ENCODE measurements around the gene ADAD2.

The ADAD2 gene

DNA sequence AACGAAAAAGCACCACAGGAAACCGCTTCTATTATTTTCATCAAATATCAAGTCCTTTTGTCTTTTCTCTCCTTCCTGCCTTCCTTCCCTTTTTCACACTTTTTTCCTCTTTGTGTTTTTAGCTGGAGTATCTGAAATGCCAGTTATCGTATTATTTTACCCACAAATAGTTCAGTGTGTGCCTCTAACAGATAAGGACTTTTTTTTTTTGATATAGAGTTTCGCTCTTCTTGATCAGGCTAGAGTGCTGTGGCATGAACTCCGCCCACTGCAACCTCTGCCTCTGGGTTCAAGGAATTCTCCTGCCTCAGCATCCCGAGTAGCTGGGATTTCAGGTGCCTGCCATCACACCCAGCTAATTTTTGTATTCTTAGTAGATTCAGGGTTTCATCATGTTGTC lies 35.2 kb upstream of the ADAD2 start:
- H3K27ac ChIP-seq = no peak overlapping the region
- no peaks in the 10 kb centered on the region for H3K36me3 ChIP-seq
- peaks cover 0 to 5% (median 0%) of the 10 kb centered on the region in 10 experiments; a peak in 1 of 20 replicates for H3K4me1 ChIP-seq
- no peak overlapping the region for H3K4me2 ChIP-seq
- no peak for TF ChIP-seq Cebpa-rat (IDR thresholded peaks at IDR 0.05)
- H4K20me1 ChIP-seq = no peaks in the 10 kb centered on the region
- no peaks in the 10 kb centered on the region for H3K27me3 ChIP-seq
- H3K9ac ChIP-seq = no peak overlapping the region
- H3K4me3 ChIP-seq = no peak overlapping the region
- H3K9me3 ChIP-seq (replicated peaks in 1 of 11) = no peaks in the 10 kb centered on the region

- Histone ChIP-seq H3K4me2 (no peak overlapping the region), H3K4me3 (no peak overlapping the region), H3K36me3 (no peaks in the 10 kb centered on the region), H3K9ac (no peak overlapping the region), H3K4me1 (peaks cover 0 to 5% (median 0%) of the 10 kb centered on the region in 10 experiments; a peak in 3 of 20 replicates), H3K9me3 (replicated peaks in 1 of 11) (no peaks in the 10 kb centered on the region), H4K20me1 (no peaks in the 10 kb centered on the region), H3K27me3 (no peaks in the 10 kb centered on the region), H3K27ac (no peak overlapping the region)
- no peak for TF ChIP-seq Cebpa-rat (IDR thresholded peaks at IDR 0.05)
Measured at GRCh38 chr16:84156342-84156784, 34.6 kb upstream of the ADAD2 start.

GRCh38 chr16:84159007-84159406 lies 31.9 kb upstream of the ADAD2 start:
- no peaks in the 10 kb centered on the region for H4K20me1 ChIP-seq
- H3K4me1 ChIP-seq = peaks cover 0 to 12% (median 4%) of the 10 kb centered on the region in 10 experiments; a peak in 6 of 20 replicates
- no peak overlapping the region for H3K9ac ChIP-seq
- no peaks in the 10 kb centered on the region for H3K36me3 ChIP-seq
- no peak overlapping the region for H3K27ac ChIP-seq
- no peak overlapping the region for H3K4me3 ChIP-seq
- no peak overlapping the region for H3K4me2 ChIP-seq
- no peak for TF ChIP-seq Cebpa-rat (IDR thresholded peaks at IDR 0.05)
- H3K27me3 ChIP-seq = no peaks in the 10 kb centered on the region
- H3K9me3 ChIP-seq (replicated peaks in 1 of 11) = no peaks in the 10 kb centered on the region

- no peak overlapping the region for H3K9ac ChIP-seq
- H4K20me1 ChIP-seq = no peaks in the 10 kb centered on the region
- no peak overlapping the region for H3K27ac ChIP-seq
- no peaks in the 10 kb centered on the region for H3K27me3 ChIP-seq
- H3K36me3 ChIP-seq = no peaks in the 10 kb centered on the region
- no peaks in the 10 kb centered on the region for H3K9me3 ChIP-seq (replicated peaks in 1 of 11)
- no peak for TF ChIP-seq Cebpa-rat (IDR thresholded peaks at IDR 0.05)
- peaks cover 0 to 12% (median 4%) of the 10 kb centered on the region in 10 experiments; a peak in 6 of 20 replicates for H3K4me1 ChIP-seq
- no peak overlapping the region for H3K4me3 ChIP-seq
- no peak overlapping the region for H3K4me2 ChIP-seq
Measured at GRCh38 chr16:84159800-84160199, 31.2 kb upstream of the ADAD2 start.

- no peaks in the 10 kb centered on the region for H3K9me3 ChIP-seq (replicated peaks in 1 of 11)
- peaks cover 0 to 8% (median 0%) of the 10 kb centered on the region in 10 experiments; a peak in 5 of 20 replicates for H3K4me1 ChIP-seq
- no peak for TF ChIP-seq Cebpa-rat (IDR thresholded peaks at IDR 0.05)
- H4K20me1 ChIP-seq = no peaks in the 10 kb centered on the region
- no peak overlapping the region for H3K4me2 ChIP-seq
- no peak overlapping the region for H3K4me3 ChIP-seq
- H3K9ac ChIP-seq = no peak overlapping the region
- no peak overlapping the region for H3K27ac ChIP-seq
- H3K36me3 ChIP-seq = no peaks in the 10 kb centered on the region
- no peaks in the 10 kb centered on the region for H3K27me3 ChIP-seq
Measured at GRCh38 chr16:84161037-84161436, 29.9 kb upstream of the ADAD2 start.

DNA sequence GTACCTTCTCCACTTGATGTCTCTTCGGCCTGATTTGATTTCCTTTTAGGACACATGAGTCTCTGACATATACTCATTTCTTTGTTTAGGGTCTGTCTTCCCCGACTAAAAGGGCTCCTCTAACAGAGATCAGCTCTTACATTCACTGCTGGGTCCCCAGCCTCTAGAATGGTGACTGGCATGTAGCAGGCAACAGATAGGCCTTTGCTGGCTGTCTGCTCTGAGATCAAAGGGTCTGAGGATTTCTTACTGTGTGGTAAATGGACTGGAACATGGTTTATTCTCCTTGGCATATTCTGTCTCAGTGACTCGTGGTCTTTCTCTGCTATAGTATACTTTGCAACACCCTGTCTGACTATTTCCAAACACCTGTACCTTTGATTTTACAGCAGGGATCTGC lies 29.2 kb upstream of the ADAD2 start:
- H3K9me3 ChIP-seq (replicated peaks in 1 of 11) = no peaks in the 10 kb centered on the region
- no peaks in the 10 kb centered on the region for H3K27me3 ChIP-seq
- TF ChIP-seq Cebpa-rat (IDR thresholded peaks at IDR 0.05) = no peak

DNA sequence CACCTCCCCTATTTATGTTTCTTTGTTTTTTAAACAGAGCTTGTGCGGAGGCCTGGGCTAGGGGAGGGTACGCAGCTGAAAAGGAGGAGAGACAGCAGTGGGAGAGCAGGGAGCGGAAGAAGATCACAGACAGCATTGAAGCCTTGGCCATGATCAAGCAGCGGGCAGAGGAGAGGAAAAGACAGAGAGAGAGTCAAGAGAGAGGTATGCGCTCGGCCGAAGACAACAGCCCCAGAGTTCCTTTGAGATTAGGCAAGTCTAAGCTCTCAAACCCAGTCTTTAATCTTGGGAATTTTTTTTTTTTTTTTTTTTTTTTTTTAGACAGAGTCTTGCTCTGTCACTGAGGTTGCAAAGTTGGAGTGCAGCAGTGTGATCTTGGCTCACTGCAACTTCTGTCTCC lies 25.2 kb upstream of the ADAD2 start:
- H3K4me2 ChIP-seq = no peak overlapping the region
- H3K36me3 ChIP-seq = no peaks in the 10 kb centered on the region
- H3K27ac ChIP-seq = no peak overlapping the region
- no peak overlapping the region for H3K9ac ChIP-seq
- H3K4me3 ChIP-seq = no peak overlapping the region
- H3K4me1 ChIP-seq = peaks cover 0 to 22% (median 0%) of the 10 kb centered on the region in 10 experiments; a peak in 8 of 20 replicates
- no peak for TF ChIP-seq Cebpa-rat (IDR thresholded peaks at IDR 0.05)
- H3K9me3 ChIP-seq (replicated peaks in 1 of 11) = no peaks in the 10 kb centered on the region
- H4K20me1 ChIP-seq = no peaks in the 10 kb centered on the region
- H3K27me3 ChIP-seq = no peaks in the 10 kb centered on the region

More for the DNA sequence above, 29.2 kb upstream of the ADAD2 start:
- Histone ChIP-seq H3K36me3 (no peaks in the 10 kb centered on the region), H3K4me2 (peak overlapping the region in 2 of 11 experiments; percentile 2 to 5; a peak in 2 of 22 replicates), H4K20me1 (no peaks in the 10 kb centered on the region), H3K4me3 (no peak overlapping the region), H3K9ac (0 out of 22 replicates have a peak overlapping the region, but pooled peaks of 1 of the 11 experiments have one; percentile 1), H3K4me1 (peaks cover 0 to 8% (median 0%) of the 10 kb centered on the region in 10 experiments; a peak in 5 of 20 replicates), H3K27ac (no peak overlapping the region)

DNA sequence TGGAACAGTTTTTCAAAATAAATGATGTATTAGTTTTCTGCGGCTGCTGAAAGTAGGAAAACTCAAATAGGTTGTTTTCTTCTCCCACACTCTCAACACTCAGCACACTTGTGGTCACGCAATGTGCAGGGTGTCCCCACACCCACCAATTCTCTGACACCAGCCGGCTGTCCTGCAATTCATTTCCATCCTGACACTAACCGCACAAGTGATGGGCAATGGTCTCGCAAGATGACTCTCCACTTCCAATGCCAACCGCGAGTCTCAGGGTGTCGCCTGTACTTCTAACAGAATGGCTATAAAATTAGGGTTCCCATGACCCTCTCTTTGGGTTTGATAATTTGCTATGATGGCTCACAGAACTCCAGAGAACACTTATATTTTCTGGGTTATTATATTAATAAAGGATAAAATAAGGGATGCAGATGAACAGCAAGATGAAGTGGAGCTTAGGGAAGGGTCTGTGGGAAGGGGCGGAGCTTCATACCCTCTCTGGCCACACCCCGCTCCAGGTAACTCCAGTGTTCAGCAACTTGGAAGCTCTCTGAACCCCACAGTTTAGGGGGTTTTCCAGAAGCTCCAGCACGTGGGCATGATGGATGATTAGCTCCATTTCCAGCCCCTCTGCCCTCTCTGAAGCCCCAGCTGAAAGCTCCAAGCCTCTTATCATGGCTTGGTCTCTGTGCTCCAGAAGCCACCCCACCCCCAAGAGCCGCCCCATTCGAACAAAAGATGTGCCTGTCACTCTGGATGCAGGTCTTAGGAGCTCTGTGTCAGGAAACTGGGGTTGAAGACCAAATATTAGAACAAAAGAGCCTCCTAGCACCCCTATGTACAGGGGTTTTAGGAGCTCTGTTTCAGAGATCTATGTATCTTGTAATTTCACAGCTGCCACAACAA lies 23.9 kb upstream of the ADAD2 start:
- no peak for TF ChIP-seq Cebpa-rat (IDR thresholded peaks at IDR 0.05)
- Histone ChIP-seq H4K20me1 (no peaks in the 10 kb centered on the region), H3K4me3 (no peak overlapping the region), H3K9me3 (replicated peaks in 1 of 11) (no peaks in the 10 kb centered on the region), H3K27me3 (no peaks in the 10 kb centered on the region), H3K36me3 (no peaks in the 10 kb centered on the region), H3K4me2 (no peak overlapping the region), H3K4me1 (peaks cover 0 to 16% (median 0%) of the 10 kb centered on the region in 10 experiments; a peak in 8 of 20 replicates), H3K27ac (no peak overlapping the region), H3K9ac (no peak overlapping the region)

- Histone ChIP-seq H3K36me3 (no peaks in the 10 kb centered on the region), H3K9ac (no peak overlapping the region), H3K4me1 (peaks cover 0 to 15% (median under 1%) of the 10 kb centered on the region in 10 experiments; a peak in 8 of 20 replicates), H3K27ac (no peak overlapping the region), H3K9me3 (replicated peaks in 1 of 11) (no peaks in the 10 kb centered on the region), H4K20me1 (no peaks in the 10 kb centered on the region), H3K4me2 (no peak overlapping the region), H3K4me3 (no peak overlapping the region), H3K27me3 (no peaks in the 10 kb centered on the region)
- TF ChIP-seq Cebpa-rat (IDR thresholded peaks at IDR 0.05) = no peak
Measured at GRCh38 chr16:84169765-84170310, 21.1 kb upstream of the ADAD2 start.
